ENCODE data around the gene PPM1L.

- TF ChIP-seq CTCF (IDR thresholded peaks at IDR 0.05) (no peak), POLR2A (IDR thresholded peaks at IDR 0.05) (no peak)
These were observed 287.5 kb downstream of the PPM1L start for GRCh38 chr3:161043336-161044035.
